Osteoblast (primary cell): ENCODE data around the gene BAZ1B. TPM values are rescaled to one million over a fixed set of nuclear protein-coding genes. Genes with fewer than 3 reads are reported as not detected.

ENCODE experiments used
- DNase-seq: peaks from one replicate; pipeline ENCODE4 v3.0.0; 2011; ENCODE audit warnings: low spot score, mixed read lengths; ENCODE audit not compliant: insufficient read length; ENCODE audit errors: missing footprints
- H2AFZ ChIP-seq: 2 replicates; pipeline ENCODE4 v1.6.0; 2011; ENCODE audit warnings: mild to moderate bottlenecking, low read length
- H3K27ac ChIP-seq: 2 replicates; pipeline ENCODE4 v1.5.1; 2011; ENCODE audit warnings: mild to moderate bottlenecking, low read depth, low read length, moderate library complexity
- H3K27me3 ChIP-seq: 2 replicates; pipeline ENCODE4 v1.6.0; 2012; ENCODE audit warnings: mild to moderate bottlenecking, control low read depth, inconsistent platforms, low read length, moderate library complexity; ENCODE audit not compliant: insufficient read depth
- H3K36me3 ChIP-seq: 2 replicates; pipeline ENCODE4 v1.5.1; 2011; ENCODE audit warnings: mild to moderate bottlenecking, low read length, control low read depth, moderate library complexity; ENCODE audit not compliant: insufficient read depth
- H3K4me1 ChIP-seq: 2 replicates; pipeline ENCODE4 v1.5.1; 2011; ENCODE audit warnings: mild to moderate bottlenecking, low read length, control low read depth, moderate library complexity; ENCODE audit not compliant: insufficient read depth
- H3K4me2 ChIP-seq: 2 replicates; pipeline ENCODE4 v1.6.0; 2011; ENCODE audit warnings: mild to moderate bottlenecking, low read length; ENCODE audit not compliant: insufficient read depth
- H3K4me3 ChIP-seq: fragments of 200-600 bp; sonication (generic); 3 replicates; pipeline ENCODE4 v1.5.1; 2012; ENCODE audit warnings: mild to moderate bottlenecking, low read length, inconsistent platforms; ENCODE audit not compliant: insufficient read depth
- H3K79me2 ChIP-seq: 2 replicates; pipeline ENCODE4 v1.6.0; 2012; ENCODE audit warnings: mild to moderate bottlenecking, low read length, control low read depth, inconsistent platforms; ENCODE audit not compliant: insufficient read depth
- H3K9me3 ChIP-seq: 2 replicates; pipeline ENCODE4 v1.5.1; 2011; ENCODE audit warnings: low read depth, low read length, control low read depth
- H4K20me1 ChIP-seq: 2 replicates; pipeline ENCODE4 v1.6.0; 2012; ENCODE audit warnings: mild to moderate bottlenecking, low read length, control low read depth; ENCODE audit not compliant: insufficient read depth
- CTCF ChIP-seq: IDR thresholded peaks from 2 replicates; pipeline ENCODE4 v1.5.1; 2011; ENCODE audit warnings: mild to moderate bottlenecking, low read depth, low read length, moderate library complexity; ENCODE audit errors: extremely low read depth
- total RNA-seq: library from RNA; depleted of rRNA; stranded (reverse); fragments of >200 nt; gene quantifications from 2 replicates; pipeline ENCODE4 v1.2.3, GENCODE V29; 2012

Gene BAZ1B
- total RNA-seq, 1 donor = 61.2 TPM

GRCh38 chr7:73436031-73436929 is 85.8 kb downstream of the BAZ1B start:
- H3K36me3 ChIP-seq = peaks cover 23% of the 10 kb centered on the region
- H3K27ac ChIP-seq = no peak overlapping the region
- no peak overlapping the region for H3K4me2 ChIP-seq
- no peaks in the 10 kb centered on the region for H3K4me1 ChIP-seq
- peaks cover 15% of the 10 kb centered on the region for H3K27me3 ChIP-seq
- no peak overlapping the region for H2AFZ ChIP-seq
- no peaks in the 10 kb centered on the region for H3K9me3 ChIP-seq
- H3K79me2 ChIP-seq = no peaks in the 10 kb centered on the region
- no peak overlapping the region for H3K4me3 ChIP-seq
- TF ChIP-seq CTCF = no peak
- H4K20me1 ChIP-seq = peaks cover 9% of the 10 kb centered on the region
- DNase-seq = peak; percentile 89

- H3K27me3 ChIP-seq = peaks cover 15% of the 10 kb centered on the region
- H3K4me1 ChIP-seq = no peaks in the 10 kb centered on the region
- H2AFZ ChIP-seq = no peak overlapping the region
- no peak for TF ChIP-seq CTCF
- peaks cover 9% of the 10 kb centered on the region for H4K20me1 ChIP-seq
- H3K36me3 ChIP-seq = peaks cover 15% of the 10 kb centered on the region
- no peak overlapping the region for H3K27ac ChIP-seq
- no peak overlapping the region for H3K4me2 ChIP-seq
- no peak overlapping the region for H3K4me3 ChIP-seq
- H3K9me3 ChIP-seq = no peaks in the 10 kb centered on the region
- DNase-seq = peak; percentile 80
- H3K79me2 ChIP-seq = no peaks in the 10 kb centered on the region
These were observed 86.6 kb downstream of the BAZ1B start for GRCh38 chr7:73435471-73436009.

- Histone ChIP-seq H3K79me2 (no peaks in the 10 kb centered on the region), H3K27me3 (peaks cover 15% of the 10 kb centered on the region), H2AFZ (no peak overlapping the region), H3K36me3 (peaks cover 8% of the 10 kb centered on the region), H3K4me3 (no peak overlapping the region), H3K9me3 (no peaks in the 10 kb centered on the region), H3K4me2 (no peak overlapping the region), H4K20me1 (peaks cover 9% of the 10 kb centered on the region), H3K4me1 (no peaks in the 10 kb centered on the region), H3K27ac (no peak overlapping the region)
- DNase-seq = peak; percentile 56
- TF ChIP-seq CTCF = no peak
These were observed 87.4 kb downstream of the BAZ1B start for GRCh38 chr7:73434701-73435069.
